K562 (cell line): ENCODE data around the gene NFKB2.

Source experiments
- CBX3 ChIP-seq, 2 experiments: IDR thresholded peaks; 1 replicate in 1 of 2; 2 replicates in 1 of 2; pipeline ENCODE4 v1.6.1; 2012; ENCODE audit warnings: inconsistent platforms in 2 of 2, low read length in 2 of 2, borderline replicate concordance in 1 of 2, control low read depth in 1 of 2
- CBX5 ChIP-seq: IDR thresholded peaks from 2 replicates; pipeline ENCODE4 v1.6.1; 2014; ENCODE audit warnings: low read depth, borderline replicate concordance
- DNMT1 ChIP-seq: fragments of 450-650 bp; IDR thresholded peaks from 2 replicates; pipeline ENCODE4 v1.6.1; 2016; ENCODE audit warnings: antibody characterized with exemption, mild to moderate bottlenecking
- NRF1 ChIP-seq, 2 experiments: fragments of 450-650 bp; IDR thresholded peaks in 1 of 2; conservative IDR thresholded peaks in 1 of 2; 2 replicates each; pipeline ENCODE4 v1.6.1; 2014; ENCODE audit warnings: mild to moderate bottlenecking in 2 of 2
- RFX5 ChIP-seq: IDR thresholded peaks from 2 replicates; pipeline ENCODE4 v1.6.1; 2011; ENCODE audit warnings: low read depth, mild to moderate bottlenecking, improper control_type of control experiment, low read length
- SIN3A ChIP-seq, 2 experiments: fragments of 150-350 bp in 1 of 2; IDR thresholded peaks; 2 replicates each; pipeline ENCODE4 v1.6.1; 2011 to 2016; ENCODE audit warnings: borderline replicate concordance in 2 of 2, low read depth in 2 of 2, low read length in 2 of 2, mild to moderate bottlenecking in 2 of 2, moderate library complexity in 2 of 2; ENCODE audit not compliant: control insufficient read depth in 1 of 2
- ZKSCAN1 ChIP-seq: fragments of 150-350 bp; IDR thresholded peaks from 2 replicates; pipeline ENCODE4 v1.6.1; 2016; ENCODE audit warnings: low read depth, low read length
- ZNF274 ChIP-seq: IDR thresholded peaks from 2 replicates; pipeline ENCODE4 v1.6.1; 2011; ENCODE audit warnings: low read depth, mild to moderate bottlenecking, low read length, moderate library complexity, borderline replicate concordance

- TF ChIP-seq CBX3 (IDR thresholded peaks at IDR 0.05; ENCODE audit: borderline replicate concordance in 1 of 2, low read length in 2 of 2) (no peak), NRF1 (conservative IDR thresholded peaks at IDR 0.05 in 1 of 2, IDR thresholded peaks at IDR 0.05 in 1 of 2) (no peak), SIN3A (IDR thresholded peaks at IDR 0.05; ENCODE audit: borderline replicate concordance in 2 of 2, control insufficient read depth in 1 of 2, low read depth in 2 of 2, low read length in 2 of 2) (no peak), RFX5 (no peak), CBX5 (no peak), DNMT1 (no peak), ZKSCAN1 (no peak), ZNF274 (no peak)
Measured at GRCh38 chr10:102434394-102435132, 39.1 kb downstream of the NFKB2 start.
